Stimulated activated CD8-positive, alpha-beta memory T cell treated with anti-CD3 and anti-CD28 coated beads, Interleukin-15, amount 100 ng/mL, for 24 hours (primary cell): Measurements from ENCODE around the gene CFAP58.

Experiments used
- DNase-seq: peaks from one replicate; pipeline ENCODE4 v3.0.0-alpha.2; 2020; ENCODE audit warnings: low read depth

CFAP58 gene

GRCh38 chr10:104334561-104334960, 19.1 kb upstream of the CFAP58 start:
- DNase-seq: no peak

- DNase-seq: no peak
Observed at GRCh38 chr10:104334965-104335650, 18.5 kb upstream of the CFAP58 start.

GRCh38 chr10:104336821-104337467, 16.7 kb upstream of the CFAP58 start:
- DNase-seq: no peak

GRCh38 chr10:104337521-104337984, 16.1 kb upstream of the CFAP58 start:
- DNase-seq: no peak

- peak; percentile 38 for DNase-seq
Observed at GRCh38 chr10:104337985-104338735, 15.5 kb upstream of the CFAP58 start, which contains the start of gene ITPRIP. TSS of gene ITPRIP (minus strand) at chr10:104338465. CDS start at chr10:104316051, 22,414 bp downstream.

- DNase-seq: no peak
Observed at GRCh38 chr10:104339469-104340110, 14.0 kb upstream of the CFAP58 start.

- DNase-seq: no peak
Observed at GRCh38 chr10:104340111-104340526, 13.5 kb upstream of the CFAP58 start.

GRCh38 chr10:104340641-104341040, 13.0 kb upstream of the CFAP58 start:
- no peak for DNase-seq

GRCh38 chr10:104342941-104343411, 10.7 kb upstream of the CFAP58 start:
- no peak for DNase-seq

- no peak for DNase-seq
Observed at GRCh38 chr10:104344219-104344618, 9.4 kb upstream of the CFAP58 start.

GRCh38 chr10:104345515-104345914, 8.1 kb upstream of the CFAP58 start:
- DNase-seq: no peak

- no peak for DNase-seq
Observed at GRCh38 chr10:104345941-104346340, 7.7 kb upstream of the CFAP58 start.

GRCh38 chr10:104347295-104348045, 6.2 kb upstream of the CFAP58 start:
- no peak for DNase-seq

- no peak for DNase-seq
Observed at GRCh38 chr10:104348601-104349000, 5.0 kb upstream of the CFAP58 start.

- DNase-seq: no peak
Observed at GRCh38 chr10:104349623-104350126, 4.0 kb upstream of the CFAP58 start.

GRCh38 chr10:104350127-104350635, 3.5 kb upstream of the CFAP58 start:
- no peak for DNase-seq

GRCh38 chr10:104351061-104351702, 2.5 kb upstream of the CFAP58 start:
- no peak for DNase-seq

GRCh38 chr10:104351919-104352318, 1.7 kb upstream of the CFAP58 start:
- DNase-seq: no peak

- no peak for DNase-seq
Observed at GRCh38 chr10:104359811-104360210, 6.2 kb downstream of the CFAP58 start.

- no peak for DNase-seq
Observed at GRCh38 chr10:104367904-104368303, 14.3 kb downstream of the CFAP58 start.
